ENCODE results near the gene ERFE.

ERFE gene

GRCh38 chr2:238122287-238123217, 36.2 kb upstream of the ERFE start:
- DNase-seq: no peak
- TF ChIP-seq GATA1 (IDR thresholded peaks at IDR 0.05; ENCODE audit: low read depth, low read length) (no peak), POLR2A (IDR thresholded peaks at IDR 0.05; ENCODE audit: low read length) (no peak)

GRCh38 chr2:238123218-238123971, 35.4 kb upstream of the ERFE start:
- no peak for TF ChIP-seq GATA1 (IDR thresholded peaks at IDR 0.05; ENCODE audit: low read depth, low read length)
- no peak for DNase-seq

DNA sequence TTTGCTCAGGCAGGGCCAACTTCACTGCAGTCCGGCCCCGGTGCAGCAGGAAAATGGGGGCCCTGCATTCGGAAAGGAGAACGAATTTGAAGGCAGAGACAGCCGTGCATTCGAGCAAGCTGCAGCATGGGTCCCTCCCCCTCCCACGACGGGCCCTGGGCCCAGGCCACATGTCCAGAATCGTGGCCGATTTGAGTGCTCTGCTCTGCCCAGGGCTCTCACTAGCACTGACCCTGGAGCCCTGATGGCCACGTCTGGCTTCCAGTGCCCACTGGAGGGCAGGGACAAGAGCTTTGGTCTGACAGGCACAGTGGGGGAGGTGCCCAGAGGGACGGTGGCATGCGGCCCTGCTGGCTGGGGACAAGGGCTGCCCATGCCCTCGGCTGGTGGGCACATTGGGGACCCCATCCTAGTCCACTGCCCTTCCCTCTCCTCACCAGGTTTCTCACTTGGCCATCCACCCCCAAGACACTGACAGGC, 34.7 kb upstream of the ERFE start:
- no peak for TF ChIP-seq GATA1 (IDR thresholded peaks at IDR 0.05; ENCODE audit: low read depth, low read length)
- no peak for TF ChIP-seq POLR2A (IDR thresholded peaks at IDR 0.05; ENCODE audit: low read length)
- DNase-seq: no peak

DNA sequence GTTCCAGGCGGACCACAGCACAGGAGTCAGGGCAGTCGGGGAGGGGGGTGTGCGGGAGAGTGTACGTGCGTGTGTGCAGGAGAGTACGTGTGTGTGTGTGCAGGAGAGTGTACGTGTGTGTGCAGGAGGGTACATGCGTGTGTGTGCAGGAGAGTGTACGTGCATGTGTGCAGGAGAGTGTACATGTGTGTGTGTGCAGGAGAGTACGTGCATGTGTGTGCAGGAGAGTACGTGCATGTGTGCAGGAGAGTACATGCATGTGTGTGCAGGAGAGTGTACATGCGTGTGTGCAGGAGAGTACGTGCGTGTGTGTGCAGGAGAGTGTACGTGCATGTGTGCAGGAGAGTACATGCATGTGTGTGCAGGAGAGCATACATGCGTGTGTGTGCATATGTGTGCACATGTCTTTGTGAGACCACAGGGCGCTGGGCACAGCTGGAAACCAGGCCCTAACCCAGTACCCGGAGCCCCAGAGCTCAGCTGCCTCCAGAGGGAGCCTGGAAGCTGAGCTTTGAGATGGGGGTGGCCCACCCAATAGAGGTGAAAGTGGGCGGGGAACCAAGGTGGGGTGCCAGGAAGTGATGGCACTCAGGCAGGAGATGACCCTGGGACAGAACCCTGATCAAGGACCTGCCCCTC, 34.2 kb upstream of the ERFE start:
- TF ChIP-seq GATA1 (IDR thresholded peaks at IDR 0.05; ENCODE audit: low read depth, low read length): no peak
- no peak for TF ChIP-seq POLR2A (IDR thresholded peaks at IDR 0.05; ENCODE audit: low read length)
- DNase-seq: no peak

DNA sequence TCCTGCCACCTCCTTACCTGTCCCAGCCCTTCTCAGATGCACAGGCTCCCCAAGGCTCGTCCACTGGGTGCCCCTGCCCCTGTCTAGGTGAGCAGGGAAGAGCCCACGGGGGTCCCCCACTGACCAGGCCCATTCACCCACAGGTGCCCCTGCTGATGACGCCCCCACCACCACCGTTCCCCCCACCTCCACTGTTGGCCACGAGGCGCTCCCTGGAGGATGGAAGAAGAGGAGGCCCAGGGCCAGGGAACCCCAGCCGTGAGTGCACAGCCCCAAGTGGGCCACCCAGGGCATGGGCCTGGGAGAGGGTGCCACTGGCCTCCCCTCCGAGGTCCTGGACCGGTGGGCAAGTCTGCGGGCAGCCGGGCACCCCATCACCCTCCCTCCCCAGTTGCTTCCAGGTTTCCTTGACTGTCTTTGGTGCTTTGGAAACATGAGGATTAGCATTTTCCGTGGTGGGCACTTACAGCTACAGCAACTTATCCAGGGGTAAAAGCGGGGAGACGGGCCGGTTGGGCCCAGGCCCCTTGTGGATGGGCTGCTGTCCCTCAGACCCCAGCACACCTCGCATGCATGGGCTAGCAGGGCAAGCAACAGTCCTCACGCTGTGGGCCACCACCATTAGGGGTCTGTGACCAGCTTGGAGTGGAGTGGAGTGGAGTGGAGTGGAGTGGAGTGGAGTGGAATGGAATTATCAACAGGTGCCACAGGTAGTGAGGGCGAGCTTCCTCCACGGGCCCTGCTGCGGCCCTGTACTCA, 33.5 kb upstream of the ERFE start:
- TF ChIP-seq GATA1 (IDR thresholded peaks at IDR 0.05; ENCODE audit: low read depth, low read length): no peak
- no peak for TF ChIP-seq POLR2A (IDR thresholded peaks at IDR 0.05; ENCODE audit: low read length)
- no peak for DNase-seq

GRCh38 chr2:238126338-238126737, 32.4 kb upstream of the ERFE start:
- peak in 1 of 2 experiments; percentile 40 for DNase-seq
- no peak for TF ChIP-seq POLR2A (IDR thresholded peaks at IDR 0.05; ENCODE audit: low read length)
- TF ChIP-seq GATA1 (IDR thresholded peaks at IDR 0.05; ENCODE audit: low read depth, low read length): no peak

GRCh38 chr2:238126775-238127164, 32.0 kb upstream of the ERFE start:
- TF ChIP-seq POLR2A (IDR thresholded peaks at IDR 0.05; ENCODE audit: low read length) (no peak), GATA1 (IDR thresholded peaks at IDR 0.05; ENCODE audit: low read depth, low read length) (no peak)
- no peak for DNase-seq

- peak; percentile 51 to 72 for DNase-seq
- no peak for TF ChIP-seq POLR2A (IDR thresholded peaks at IDR 0.05; ENCODE audit: low read length)
- no peak for TF ChIP-seq GATA1 (IDR thresholded peaks at IDR 0.05; ENCODE audit: low read depth, low read length)
Observed at GRCh38 chr2:238127165-238128060, 31.4 kb upstream of the ERFE start.

DNA sequence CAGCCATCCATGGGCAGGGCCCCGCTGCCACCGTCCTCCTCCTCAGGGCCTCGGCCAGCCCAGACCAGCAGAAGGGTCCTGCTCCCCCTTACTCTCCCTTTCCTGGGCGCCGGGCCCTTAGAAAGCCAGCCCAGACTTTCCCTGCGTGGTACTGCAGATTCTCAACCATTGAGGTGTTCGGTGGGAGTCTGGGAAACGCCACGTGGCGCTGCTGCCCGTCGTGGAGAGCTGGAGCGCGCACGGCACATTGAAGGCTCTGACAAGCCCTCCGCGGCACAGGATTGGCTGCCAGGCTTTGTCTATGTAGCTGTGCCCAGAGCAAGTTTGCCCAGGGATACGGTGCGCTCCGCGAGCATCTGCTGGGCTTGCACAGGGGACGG, 30.7 kb upstream of the ERFE start:
- TF ChIP-seq GATA1 (IDR thresholded peaks at IDR 0.05; ENCODE audit: low read depth, low read length) (no peak), POLR2A (IDR thresholded peaks at IDR 0.05; ENCODE audit: low read length) (no peak)

GRCh38 chr2:238128534-238129001, 30.2 kb upstream of the ERFE start:
- no peak for TF ChIP-seq GATA1 (IDR thresholded peaks at IDR 0.05; ENCODE audit: low read depth, low read length)
- TF ChIP-seq POLR2A (IDR thresholded peaks at IDR 0.05; ENCODE audit: low read length): no peak

More for the DNA sequence above, 30.7 kb upstream of the ERFE start:
- no peak for DNase-seq

DNA sequence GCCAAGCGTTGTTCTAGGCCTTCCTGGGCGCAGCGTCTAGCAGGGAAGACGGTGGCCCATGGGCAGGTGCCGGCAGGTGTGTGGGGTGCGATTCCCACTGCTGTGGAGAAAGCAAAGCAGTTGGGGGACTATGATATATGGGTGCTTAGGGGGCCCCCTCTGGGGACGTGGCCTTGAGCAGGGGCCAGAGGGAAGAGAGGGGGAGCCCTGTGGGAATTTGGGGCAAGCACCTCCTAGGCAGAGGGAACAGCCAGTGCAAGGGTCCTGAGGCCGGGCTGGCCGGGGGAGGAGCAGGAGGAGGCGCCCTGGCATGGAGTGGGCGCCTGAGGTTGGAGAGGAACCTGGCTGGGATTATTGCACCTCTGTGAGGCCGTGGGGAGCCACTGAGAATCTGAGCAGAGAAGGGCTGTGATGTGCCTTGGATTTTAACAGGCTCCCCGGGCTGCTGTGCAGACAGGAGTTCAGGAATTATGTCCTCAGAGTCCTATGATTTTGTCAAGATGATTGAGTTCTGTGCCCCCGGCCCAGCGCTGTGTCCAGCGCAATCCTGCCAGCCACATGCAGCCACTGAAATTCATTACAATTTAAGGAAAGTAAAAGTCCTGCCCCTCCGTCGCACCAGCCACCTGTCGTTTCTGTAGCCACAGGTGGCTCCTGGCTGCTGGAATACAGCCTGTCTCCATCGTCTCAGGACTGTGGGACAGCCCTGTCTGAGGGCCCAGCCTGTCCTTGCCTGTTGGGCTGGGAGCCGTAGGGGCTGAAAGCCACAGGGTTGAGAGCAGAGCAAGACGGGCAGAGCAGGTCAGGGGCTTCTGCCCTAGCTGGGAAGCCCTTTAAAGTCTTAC, 29.4 kb upstream of the ERFE start:
- TF ChIP-seq POLR2A (IDR thresholded peaks at IDR 0.05; ENCODE audit: low read length) (no peak), GATA1 (IDR thresholded peaks at IDR 0.05; ENCODE audit: low read depth, low read length) (no peak)
- no peak for DNase-seq

More at GRCh38 chr2:238128534-238129001, 30.2 kb upstream of the ERFE start:
- no peak for DNase-seq
